Measurements from ENCODE around the gene CCT8. TPM values are rescaled to one million over a fixed set of nuclear protein-coding genes. Genes with fewer than 3 reads are reported as not detected.
A peak's percentile ranks its signal among the peaks of the same experiment; 100 is the strongest.

The CCT8 gene
- total and polyA plus RNA-seq, 2 of the 4 experiments (the other 2 are of a cell fraction): 172 to 192 TPM

GRCh38 chr21:29007135-29007534 lies 66.3 kb downstream of the CCT8 start:
- Histone ChIP-seq H3K9me3 (ENCODE audit: control insufficient read depth, insufficient read depth, low read length) (no peaks in the 10 kb centered on the region), H2BK120ac (ENCODE audit: low read depth, low read length) (no peak overlapping the region), H4K91ac (ENCODE audit: insufficient read depth, low read depth, low read length) (no peak overlapping the region), H3K18ac (ENCODE audit: low read depth, low read length) (no peak overlapping the region), H2BK20ac (ENCODE audit: low read depth, low read length) (no peak overlapping the region), H3K4me2 (ENCODE audit: low read depth, low read length) (no peak overlapping the region), H2BK15ac (ENCODE audit: low read depth, low read length) (no peak overlapping the region), H2AK9ac (replicated peaks; ENCODE audit: low read depth, low read length, poor library complexity) (no peak overlapping the region), H2AFZ (replicated peaks; ENCODE audit: low read length, poor library complexity) (no peak overlapping the region), H3K79me1 (ENCODE audit: low read depth in 1 of 2, low read length in 2 of 2) (peaks cover 0 to 15% of the 10 kb centered on the region in 2 experiments; a peak in 2 of 4 replicates), H3K27ac (ENCODE audit: insufficient read depth, low read length) (no peak overlapping the region), H3K27me3 (ENCODE audit: control insufficient read depth, insufficient read depth, low read length) (no peaks in the 10 kb centered on the region), H3K4me3 (ENCODE audit: insufficient read depth, low read depth, low read length) (no peak overlapping the region), H3K4me1 (ENCODE audit: control insufficient read depth, insufficient read depth, low read length) (peaks cover 3% of the 10 kb centered on the region; the same call in 1 of the 2 replicates), H4K20me1 (ENCODE audit: insufficient read depth, low read length) (no peaks in the 10 kb centered on the region), H3K14ac (replicated peaks; ENCODE audit: low read depth, low read length) (no peak overlapping the region), H3K4ac (ENCODE audit: low read depth, low read length) (no peak overlapping the region), H2BK5ac (ENCODE audit: low read depth, low read length, poor library complexity, severe bottlenecking) (no peak overlapping the region), H4K8ac (ENCODE audit: low read depth in 2 of 2, low read length in 2 of 2) (no peak overlapping the region), H4K5ac (ENCODE audit: low read depth, low read length) (no peak overlapping the region), H3K56ac (ENCODE audit: extremely low read depth, insufficient read depth, low read length) (no peak overlapping the region), H2AK5ac (ENCODE audit: low read depth, low read length) (no peak overlapping the region), H3K36me3 (ENCODE audit: control insufficient read depth, insufficient read depth, low read length) (peaks cover 19% of the 10 kb centered on the region), H3K23ac (ENCODE audit: low read depth, low read length) (no peak overlapping the region), H3K9ac (ENCODE audit: low read depth, low read length) (no peak overlapping the region), H3K9me1 (ENCODE audit: insufficient read depth, low read length) (no peaks in the 10 kb centered on the region)
- ChIA-PET CTCF (no interaction called here), POLR2A (ENCODE audit: unreplicated experiment) (no interaction called here)
- ATAC-seq (ENCODE audit: low read depth) (no peak), DNase-seq (no peak)
- BruUV-seq (replicated peaks): no TSS peak
- in situ Hi-C loops (cut with MboI; ENCODE audit: low sequenced_read_pairs): no loop called here
- WGBS, 2 experiments (ENCODE audit: extremely low coverage in 2 of 2, insufficient read length in 1 of 2): no CpG with 5 or more reads among the region's 3 CpGs
- intact Hi-C loops (cut with micrococcal nuclease): no loop called here
- TF ChIP-seq MAZ (IDR thresholded peaks at IDR 0.05; ENCODE audit: borderline replicate concordance, low read depth, low read length) (no peak), MAFK (IDR thresholded peaks at IDR 0.05; ENCODE audit: low read depth, low read length) (peak; percentile 62)
- dilution Hi-C loops (cut with HindIII; ENCODE audit: low sequenced_read_pairs, unreplicated experiment): no loop called here

Other genes with a start within 250 kb of the CCT8 start
- gene LTN1, start 80.8 kb downstream of the CCT8 start, total RNA-seq (2012; rRNA removed): 35.5 and 45.0 TPM in 2 replicates
- gene LTN1, start 80.8 kb downstream of the CCT8 start, polyA plus RNA-seq (2012; rRNA removed): 4.2 and 6.7 TPM in 2 replicates
- gene RWDD2B, start 54.3 kb downstream of the CCT8 start, total RNA-seq (2012; rRNA removed): 21.5 and 28.1 TPM in 2 replicates
- 15.1 and 19.6 TPM in 2 replicates for gene RWDD2B, start 54.3 kb downstream of the CCT8 start, polyA plus RNA-seq (2012; rRNA removed)
- gene USP16, start 49.0 kb downstream of the CCT8 start, total RNA-seq (2012; rRNA removed): 28.7 and 47.8 TPM in 2 replicates
- gene USP16, start 49.0 kb downstream of the CCT8 start, polyA plus RNA-seq (2012; rRNA removed): 13.4 and 15.5 TPM in 2 replicates
- 21.0 and 25.3 TPM in 2 replicates for gene MAP3K7CL, start 57.0 kb upstream of the CCT8 start, total RNA-seq (2012; rRNA removed)
- gene MAP3K7CL, start 57.0 kb upstream of the CCT8 start, polyA plus RNA-seq (2012; rRNA removed): 21.8 and 22.3 TPM in 2 replicates
- 108 and 132 TPM in 2 replicates for gene BACH1, start 225.3 kb upstream of the CCT8 start, total RNA-seq (2012; rRNA removed)
- 19.6 and 23.1 TPM in 2 replicates for gene BACH1, start 225.3 kb upstream of the CCT8 start, polyA plus RNA-seq (2012; rRNA removed)

All from IMR-90 (cell line).